Stimulated activated naive B cell treated with anti-CD40 and anti-IgM and Interleukin-4, amounts not matched to agents 10 μg/mL and 1 μg/mL and 100 μg/mL, for 72 hours (primary cell): Measurements from ENCODE around the gene ANKDD1B.
A peak's percentile ranks its signal among the peaks of the same experiment; 100 is the strongest.
"Not testable (repeated sequence)": the region's sequence is repeated elsewhere in the genome, so short reads cannot be mapped to it uniquely, and the experiment has no call there.

Experiments
- ATAC-seq, 2 donors: fragments of 150-1000 bp; cut with Tn5 transposase; replicated peaks; 2 replicates each; pipeline ENCODE4 v1.10.0; 2021; ENCODE audit warnings: moderate library complexity in 1 of 2
- DNase-seq: peaks from one replicate; pipeline ENCODE4 v3.0.0; 2021
- H3K27ac Mint-ChIP-seq: one replicate; pipeline ENCODE4 v1.8.0; 2022; ENCODE audit warnings: mild to moderate bottlenecking, mixed read lengths
- H3K27me3 Mint-ChIP-seq, 2 donors: one replicate each; pipeline ENCODE4 v1.8.0; 2022; ENCODE audit warnings: mixed read lengths in 2 of 2
- H3K36me3 Mint-ChIP-seq, 2 donors: one replicate each; pipeline ENCODE4 v1.8.0; 2022; ENCODE audit warnings: mixed read lengths in 2 of 2, mild to moderate bottlenecking in 1 of 2
- H3K4me1 Mint-ChIP-seq, 2 donors: one replicate each; pipeline ENCODE4 v1.8.0; 2022; ENCODE audit warnings: mixed read lengths in 2 of 2, mild to moderate bottlenecking in 1 of 2
- H3K4me3 Mint-ChIP-seq, 2 donors: one replicate each; pipeline ENCODE4 v1.8.0; 2022; ENCODE audit warnings: mild to moderate bottlenecking in 2 of 2, mixed read lengths in 2 of 2, moderate library complexity in 1 of 2
- H3K9me3 Mint-ChIP-seq, 2 donors: one replicate each; pipeline ENCODE4 v1.8.0; 2022; ENCODE audit warnings: mixed read lengths in 2 of 2, mild to moderate bottlenecking in 1 of 2

ANKDD1B gene

DNA sequence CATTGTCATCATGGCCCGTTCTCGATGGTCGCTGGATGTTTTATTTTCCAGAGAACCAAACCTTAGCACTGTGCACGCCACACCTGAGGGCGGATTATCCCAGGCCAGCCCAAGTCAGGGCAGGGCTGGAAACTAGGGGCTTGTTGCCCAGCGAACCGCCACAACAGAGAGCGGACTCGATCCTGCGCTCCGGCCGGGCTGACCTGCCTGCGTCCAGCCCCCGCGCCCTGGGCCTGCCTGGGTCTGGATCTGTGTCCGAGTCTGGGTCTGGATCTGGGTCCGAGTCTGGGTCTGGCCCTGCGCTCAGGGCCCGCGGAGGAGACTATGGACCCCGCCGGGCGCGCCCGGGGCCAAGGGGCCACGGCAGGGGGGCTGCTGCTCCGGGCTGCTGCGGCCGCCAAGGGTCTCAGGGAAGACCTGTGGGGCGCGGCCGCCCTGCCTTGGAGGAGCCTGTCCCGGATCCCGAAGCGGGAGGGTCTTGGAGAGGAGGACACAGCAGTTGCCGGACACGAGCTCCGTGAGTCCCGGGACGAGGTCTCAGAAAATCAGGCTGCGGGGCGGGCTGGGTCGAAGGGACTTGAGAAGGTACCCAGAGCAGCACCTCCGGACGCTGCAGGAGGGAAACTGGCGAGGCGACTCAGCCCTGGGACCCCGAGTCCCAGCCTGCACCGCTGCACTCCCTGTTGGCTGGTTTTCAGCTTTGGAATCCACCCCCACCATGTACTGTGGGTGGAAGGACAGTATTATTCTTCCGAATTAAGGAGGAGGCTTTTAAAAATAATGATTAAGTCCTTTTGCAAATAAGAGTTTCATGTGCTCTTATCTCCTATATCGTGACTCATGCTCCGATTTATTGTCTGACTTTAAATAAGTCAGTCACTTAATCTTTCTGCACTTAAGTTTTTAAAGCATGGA, at the start of gene ANKDD1B:
Gene ANKDD1B (plus strand): TSS at position 143 of the 915 bp plus-strand sequence. CDS start 182 bp downstream, at position 325.
- peak within 1 kb of the TSS; percentile 80 to 81 for H3K4me3 Mint-ChIP-seq
- H3K27me3 Mint-ChIP-seq, result peaks cover 9 to 10% of the 10 kb centered on the region in 2 donors
- ATAC-seq (peak; percentile 38 to 54), DNase-seq (peak; percentile 7)
- H3K4me1 Mint-ChIP-seq, result peaks cover 14 to 22% of the 10 kb centered on the region in 2 donors
- H3K36me3 Mint-ChIP-seq, result peaks cover 14 to 18% of the 10 kb centered on the region in 2 donors
- H3K27ac Mint-ChIP-seq, result no peak within 1 kb of the TSS
- H3K9me3 Mint-ChIP-seq, result no peaks in the 10 kb centered on the region

DNA sequence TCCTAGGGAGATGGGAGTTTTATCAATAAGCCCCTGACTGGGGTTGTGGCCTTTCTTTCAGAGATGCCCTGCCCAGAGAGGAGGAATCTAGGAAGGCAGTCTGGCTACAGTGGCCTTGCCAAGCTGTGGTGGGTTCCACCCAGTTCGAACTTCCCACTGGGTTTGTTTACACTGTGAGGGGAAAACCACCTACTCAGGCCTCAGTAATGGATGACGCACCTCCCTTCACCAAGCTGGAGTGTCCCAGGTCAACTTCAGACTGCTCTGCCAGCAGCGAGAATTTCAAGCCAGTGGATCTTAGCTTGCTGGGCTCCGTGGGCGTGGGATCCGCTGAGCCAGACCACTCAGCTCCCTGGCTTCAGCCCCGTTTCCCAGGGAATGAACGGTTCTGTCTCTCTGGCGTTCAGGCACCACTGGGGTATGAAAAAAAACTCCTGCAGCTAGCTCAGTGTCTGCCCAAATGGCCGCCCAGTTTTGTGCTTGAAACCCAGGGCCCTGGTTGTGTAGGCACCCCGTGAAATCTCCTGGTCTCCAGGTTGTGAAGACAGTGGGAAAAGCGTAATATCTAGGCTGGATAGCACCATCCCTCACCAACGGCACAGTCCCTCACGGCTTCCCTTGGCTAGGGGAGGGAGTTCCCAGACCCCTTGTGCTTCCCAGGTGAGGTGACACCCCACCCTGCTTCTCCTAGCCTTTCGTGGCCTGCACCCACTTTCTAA, 45.1 kb upstream of the ANKDD1B start:
- Mint-ChIP-seq H3K4me3 (peak overlapping the region; percentile 60 to 63), H3K27ac (peak overlapping the region; percentile 96), H3K9me3 (peaks cover 17 to 20% of the 10 kb centered on the region in 2 donors), H3K4me1 (peaks cover 36 to 57% of the 10 kb centered on the region in 2 donors), H3K36me3 (peaks cover 57 to 60% of the 10 kb centered on the region in 2 donors)
- peak in 1 of 2 donors; percentile 1 for ATAC-seq
- not testable (repeated sequence) for DNase-seq, H3K27me3 Mint-ChIP-seq

DNA sequence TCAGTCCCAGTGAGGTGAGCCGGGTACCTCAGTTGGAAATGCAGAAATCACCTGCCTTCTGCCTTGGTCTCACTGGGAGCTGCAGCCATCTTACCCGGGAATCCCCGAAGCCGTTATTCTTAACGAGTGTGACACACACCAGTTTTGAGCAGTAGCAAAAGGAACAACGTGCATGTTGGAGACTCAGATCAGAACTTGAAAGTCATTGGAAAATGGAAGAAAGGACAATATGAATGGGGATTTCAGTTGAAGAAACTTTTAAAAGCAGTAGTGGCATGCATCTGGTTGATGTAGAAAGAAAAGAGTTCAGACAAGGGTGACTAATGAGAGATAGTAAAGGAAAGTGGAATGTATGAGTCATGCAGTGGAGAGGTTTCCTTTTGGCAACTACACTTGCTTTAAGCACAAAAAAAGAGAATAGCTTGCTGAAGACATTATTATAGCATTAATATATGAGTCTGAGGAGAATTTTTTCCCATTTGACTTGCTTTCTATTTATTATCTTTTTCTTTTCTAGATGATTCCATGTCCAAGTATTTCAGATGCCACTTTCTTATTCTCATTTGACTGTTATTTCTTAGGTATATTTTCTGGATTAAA, 44.4 kb upstream of the ANKDD1B start:
- H3K4me3 Mint-ChIP-seq, result peak overlapping the region; percentile 60 to 63
- H3K27me3 Mint-ChIP-seq, result no peaks in the 10 kb centered on the region
- H3K9me3 Mint-ChIP-seq, result peaks cover 14 to 20% of the 10 kb centered on the region in 2 donors
- peaks cover 35 to 59% of the 10 kb centered on the region in 2 donors for H3K4me1 Mint-ChIP-seq
- ATAC-seq (peak; percentile 94 to 96), DNase-seq (peak; percentile 63)
- peaks cover 50 to 56% of the 10 kb centered on the region in 2 donors for H3K36me3 Mint-ChIP-seq
- peak overlapping the region; percentile 96 for H3K27ac Mint-ChIP-seq

DNA sequence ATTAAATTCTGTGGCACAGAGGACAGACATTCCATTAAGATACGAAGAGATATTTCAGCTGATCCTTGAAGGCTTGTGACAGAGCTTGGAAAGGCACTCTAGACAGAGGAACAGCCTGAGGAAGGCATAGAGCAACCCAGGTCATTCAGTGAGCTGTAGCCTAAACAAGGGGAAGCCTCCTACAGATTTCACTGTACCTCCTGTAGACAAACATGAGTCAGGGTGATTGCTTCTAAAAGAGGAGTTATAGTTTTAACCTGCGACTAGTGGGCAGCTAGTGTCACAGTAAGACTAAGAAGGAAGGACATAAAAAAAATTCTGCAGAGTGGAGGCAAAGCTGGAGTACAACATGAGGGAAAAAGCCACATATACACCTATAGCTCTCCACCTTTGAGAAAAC, 43.5 kb upstream of the ANKDD1B start:
- ATAC-seq, result peak; percentile 41 to 53
- DNase-seq, result no peak
- peak overlapping the region; percentile 66 for H3K27ac Mint-ChIP-seq
- no peaks in the 10 kb centered on the region for H3K27me3 Mint-ChIP-seq
- peaks cover 35 to 59% of the 10 kb centered on the region in 2 donors for H3K4me1 Mint-ChIP-seq
- H3K36me3 Mint-ChIP-seq, result peaks cover 41 to 47% of the 10 kb centered on the region in 2 donors
- peaks cover 8 to 16% of the 10 kb centered on the region in 2 donors for H3K9me3 Mint-ChIP-seq
- H3K4me3 Mint-ChIP-seq, result peak overlapping the region; percentile 11 to 50

DNA sequence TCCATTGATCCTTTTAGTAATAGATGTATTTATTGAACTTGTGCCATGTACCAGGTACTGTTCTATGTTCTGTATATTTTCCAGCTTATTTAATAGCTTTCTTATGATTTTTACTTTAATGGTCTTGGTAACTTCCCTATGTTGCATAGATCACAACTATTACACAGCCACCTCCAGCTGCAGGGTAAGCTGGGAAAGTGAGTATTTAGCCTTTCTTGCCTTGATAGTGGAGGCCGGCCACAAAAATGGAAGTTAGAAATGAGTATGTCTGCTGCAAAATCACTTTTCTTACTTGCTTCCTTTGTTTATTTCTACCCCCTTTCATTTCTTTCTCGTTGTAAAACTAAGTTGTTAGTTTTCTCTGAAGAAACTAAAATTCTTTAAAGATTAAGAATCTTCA, 43.1 kb upstream of the ANKDD1B start:
- peaks cover 10 to 15% of the 10 kb centered on the region in 2 donors for H3K9me3 Mint-ChIP-seq
- no peak for DNase-seq
- peaks cover 35 to 59% of the 10 kb centered on the region in 2 donors for H3K4me1 Mint-ChIP-seq
- no peak for ATAC-seq
- H3K36me3 Mint-ChIP-seq, result peaks cover 38 to 42% of the 10 kb centered on the region in 2 donors
- H3K4me3 Mint-ChIP-seq, result no peak overlapping the region
- H3K27me3 Mint-ChIP-seq, result no peaks in the 10 kb centered on the region
- no peak overlapping the region for H3K27ac Mint-ChIP-seq

DNA sequence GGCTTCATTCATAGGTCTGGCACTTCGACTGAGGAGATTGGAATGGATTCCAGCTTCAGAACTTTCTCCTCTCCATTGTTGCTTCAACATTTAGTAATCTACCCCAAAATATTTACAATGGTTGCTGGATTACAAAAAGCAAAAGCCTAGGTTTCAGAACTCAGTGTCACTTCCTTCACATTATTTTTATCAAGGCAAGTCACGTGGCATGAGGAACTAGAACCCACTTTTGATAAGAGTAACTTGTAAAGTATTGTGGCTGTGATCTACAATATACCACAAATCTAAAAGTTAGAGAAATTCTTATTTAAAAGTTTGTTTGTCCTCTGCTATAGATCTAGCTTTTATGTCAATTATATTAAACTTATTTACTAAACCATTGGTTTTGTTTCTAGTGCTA, 39.7 kb upstream of the ANKDD1B start:
- Mint-ChIP-seq H3K4me1 (peaks cover 22 to 53% of the 10 kb centered on the region in 2 donors), H3K27me3 (no peaks in the 10 kb centered on the region), H3K36me3 (peaks cover 14 to 17% of the 10 kb centered on the region in 2 donors), H3K27ac (peak overlapping the region; percentile 62), H3K4me3 (no peak overlapping the region), H3K9me3 (peaks cover 0 to 1% of the 10 kb centered on the region in 2 donors)
- ATAC-seq, result no peak
- no peak for DNase-seq

DNA sequence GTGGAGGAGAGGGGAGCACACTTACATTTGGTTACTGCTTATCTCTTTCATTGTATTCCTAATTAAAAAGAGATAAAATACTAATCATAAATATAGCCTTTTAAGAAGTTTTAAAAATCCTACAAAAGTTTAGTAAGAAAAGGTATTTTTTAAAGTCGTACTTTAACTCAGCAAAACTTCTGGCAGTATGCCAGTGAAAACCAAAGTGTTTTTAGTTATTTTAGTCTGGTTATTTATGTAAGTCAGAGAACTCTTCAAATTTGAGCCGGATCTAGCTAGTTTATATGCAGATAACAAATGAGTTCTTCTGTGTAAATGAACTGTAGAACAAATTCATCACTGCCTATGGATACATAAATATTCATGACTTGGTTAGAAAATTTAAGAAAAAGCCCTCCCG, 36.5 kb upstream of the ANKDD1B start:
- peak in 1 of 2 donors; percentile 4 for ATAC-seq
- H3K36me3 Mint-ChIP-seq, result peaks cover 8 to 18% of the 10 kb centered on the region in 2 donors

DNA sequence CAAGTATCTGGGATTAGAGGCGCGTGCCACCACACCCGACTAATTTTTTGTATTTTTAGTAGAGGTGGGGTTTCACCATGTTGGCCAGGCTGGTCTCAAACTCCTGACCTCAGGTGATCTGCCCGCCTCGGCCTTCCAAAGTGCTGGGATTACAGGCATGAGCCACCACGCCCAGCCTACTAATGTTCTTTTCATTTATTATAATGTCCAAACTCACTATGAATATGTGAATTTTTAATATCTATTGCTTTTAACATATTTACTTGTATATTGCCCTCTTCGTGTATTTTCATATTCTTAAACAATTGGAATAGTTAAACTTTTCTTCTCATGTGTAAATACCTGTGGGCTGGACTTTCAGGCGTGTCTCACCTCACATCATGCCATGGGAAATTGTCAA, 33.0 kb upstream of the ANKDD1B start:
- DNase-seq, H3K9me3 Mint-ChIP-seq, ATAC-seq, H3K4me3 Mint-ChIP-seq, H3K27ac Mint-ChIP-seq, H3K27me3 Mint-ChIP-seq: not testable (repeated sequence)
- Mint-ChIP-seq H3K36me3 (peaks cover 6 to 21% of the 10 kb centered on the region in 2 donors), H3K4me1 (peaks cover 6 to 19% of the 10 kb centered on the region in 2 donors)

More for the DNA sequence above, 36.5 kb upstream of the ANKDD1B start:
- H3K9me3 Mint-ChIP-seq, result peaks cover 0 to 1% of the 10 kb centered on the region in 2 donors
- H3K27me3 Mint-ChIP-seq, result no peaks in the 10 kb centered on the region
- H3K4me1 Mint-ChIP-seq, result peaks cover 10 to 30% of the 10 kb centered on the region in 2 donors
- H3K27ac Mint-ChIP-seq, result peak overlapping the region; percentile 57
- H3K4me3 Mint-ChIP-seq, result peak overlapping the region; percentile 76
- no peak for DNase-seq

DNA sequence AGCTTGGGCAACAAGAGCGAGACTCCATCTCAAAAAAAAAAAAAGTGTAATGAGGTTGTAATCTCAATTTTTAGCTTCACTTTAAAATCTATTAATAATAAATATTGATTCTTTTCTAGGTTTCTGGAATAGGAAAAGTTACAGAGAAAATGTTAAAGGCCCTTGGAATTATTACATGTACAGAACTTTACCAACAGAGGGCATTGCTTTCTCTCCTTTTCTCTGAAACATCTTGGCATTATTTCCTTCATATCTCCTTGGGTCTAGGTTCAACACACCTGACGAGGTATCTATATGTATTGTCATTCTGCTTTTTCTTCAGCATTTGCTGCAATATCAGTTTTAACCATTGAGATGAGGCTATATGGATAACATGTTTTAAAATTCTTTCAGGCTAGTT, 26.6 kb upstream of the ANKDD1B start:
- Mint-ChIP-seq H3K27me3 (no peaks in the 10 kb centered on the region), H3K4me1 (no peaks in the 10 kb centered on the region), H3K9me3 (no peaks in the 10 kb centered on the region), H3K27ac (no peak overlapping the region), H3K36me3 (peaks cover 23 to 27% of the 10 kb centered on the region in 2 donors), H3K4me3 (no peak overlapping the region)
- no peak for ATAC-seq
- no peak for DNase-seq

DNA sequence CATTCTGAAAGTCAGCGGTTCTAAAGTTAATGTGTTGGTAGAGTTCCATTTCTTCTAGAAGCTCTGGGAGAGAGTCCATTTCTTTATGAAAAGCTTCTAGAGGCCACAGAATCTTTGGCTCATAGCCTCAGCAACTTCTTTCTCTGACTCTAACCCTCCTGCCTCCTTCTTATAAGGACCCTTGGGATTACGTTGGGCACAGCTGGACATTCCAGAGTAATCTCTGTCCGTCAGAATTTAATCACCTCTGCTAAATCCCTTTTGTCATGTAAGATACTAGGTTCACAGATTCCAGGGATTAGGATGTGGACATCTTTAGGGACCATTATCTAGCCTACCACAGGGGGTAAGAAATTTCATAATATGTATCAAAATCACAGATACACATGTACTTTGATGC, 22.6 kb upstream of the ANKDD1B start:
- ATAC-seq (no peak), DNase-seq (no peak)
- Mint-ChIP-seq H3K4me1 (peaks cover 0 to 2% of the 10 kb centered on the region in 2 donors), H3K9me3 (no peaks in the 10 kb centered on the region), H3K27ac (no peak overlapping the region), H3K36me3 (peaks cover 33 to 41% of the 10 kb centered on the region in 2 donors), H3K4me3 (no peak overlapping the region), H3K27me3 (no peaks in the 10 kb centered on the region)

DNA sequence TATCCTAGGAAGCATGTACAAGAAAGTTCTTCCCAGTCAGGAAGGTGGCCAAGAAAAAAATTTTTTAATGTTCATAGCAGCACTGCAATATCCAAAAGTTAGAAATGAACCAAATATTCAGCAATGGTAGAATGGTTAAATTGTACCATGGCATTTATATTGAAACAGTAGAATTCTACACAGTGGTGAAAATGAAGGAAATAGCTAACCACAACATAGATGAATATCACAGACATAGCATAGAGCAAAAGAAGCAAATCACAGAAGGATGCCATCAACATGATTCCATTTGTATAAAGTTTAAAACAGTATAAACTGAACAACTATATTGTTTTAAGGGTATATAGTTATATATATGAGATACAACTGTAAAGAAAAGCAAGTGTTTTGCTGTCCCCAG, 10.7 kb upstream of the ANKDD1B start:
- Mint-ChIP-seq H3K4me1 (no peaks in the 10 kb centered on the region), H3K36me3 (peaks cover 11 to 38% of the 10 kb centered on the region in 2 donors), H3K4me3 (no peak overlapping the region), H3K27ac (no peak overlapping the region), H3K27me3 (no peaks in the 10 kb centered on the region), H3K9me3 (no peaks in the 10 kb centered on the region)
- DNase-seq, result no peak
- ATAC-seq, result no peak

DNA sequence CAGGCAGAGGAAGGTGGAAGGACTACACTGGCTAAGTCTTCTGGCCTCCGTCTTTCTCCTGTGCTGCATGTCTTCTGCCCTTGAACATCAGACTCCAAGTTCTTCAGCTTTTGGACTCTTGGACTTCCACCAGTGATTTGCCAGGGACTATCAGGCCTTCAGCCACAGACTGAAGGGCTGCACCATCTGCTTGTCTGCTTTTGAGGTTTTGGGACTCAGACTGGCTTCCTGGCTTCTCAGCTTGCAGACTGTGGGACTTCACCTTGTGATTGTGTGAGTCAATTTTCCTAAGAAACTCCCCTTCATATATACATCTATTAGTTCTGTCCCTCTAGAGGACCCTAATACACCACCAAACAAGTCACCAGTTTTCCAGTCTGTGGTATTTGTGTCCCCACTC, 9.7 kb upstream of the ANKDD1B start:
- Mint-ChIP-seq H3K27me3 (no peaks in the 10 kb centered on the region), H3K36me3 (peaks cover 11 to 35% of the 10 kb centered on the region in 2 donors), H3K9me3 (no peaks in the 10 kb centered on the region), H3K4me3 (no peak overlapping the region), H3K27ac (no peak overlapping the region), H3K4me1 (peaks cover 0 to under 1% of the 10 kb centered on the region in 2 donors)
- no peak for ATAC-seq
- no peak for DNase-seq

DNA sequence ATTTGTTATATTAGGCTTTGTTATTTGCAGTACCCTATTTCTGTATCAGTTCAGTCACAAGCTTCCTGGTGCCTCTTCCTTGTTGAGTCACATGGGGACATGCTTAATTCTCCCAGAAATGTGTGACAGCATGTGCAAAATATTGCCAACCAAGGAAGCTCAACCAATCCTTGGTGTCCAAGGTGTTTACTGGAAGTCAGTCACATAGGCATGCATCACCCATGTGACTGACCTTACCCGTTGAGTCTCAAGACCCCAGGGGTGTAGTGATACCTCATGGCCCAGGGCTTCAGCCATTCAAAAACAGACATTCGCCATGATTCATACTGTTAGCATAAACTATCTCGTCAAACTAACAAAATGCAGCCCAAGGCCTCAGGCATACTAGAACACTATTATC, 9.3 kb upstream of the ANKDD1B start:
- no peak overlapping the region for H3K27ac Mint-ChIP-seq
- H3K4me1 Mint-ChIP-seq, result peaks cover 4% of the 10 kb centered on the region in 2 donors
- no peak for DNase-seq
- no peaks in the 10 kb centered on the region for H3K9me3 Mint-ChIP-seq
- ATAC-seq, result no peak
- no peak overlapping the region for H3K4me3 Mint-ChIP-seq
- no peaks in the 10 kb centered on the region for H3K27me3 Mint-ChIP-seq
- H3K36me3 Mint-ChIP-seq, result peaks cover 15 to 39% of the 10 kb centered on the region in 2 donors

DNA sequence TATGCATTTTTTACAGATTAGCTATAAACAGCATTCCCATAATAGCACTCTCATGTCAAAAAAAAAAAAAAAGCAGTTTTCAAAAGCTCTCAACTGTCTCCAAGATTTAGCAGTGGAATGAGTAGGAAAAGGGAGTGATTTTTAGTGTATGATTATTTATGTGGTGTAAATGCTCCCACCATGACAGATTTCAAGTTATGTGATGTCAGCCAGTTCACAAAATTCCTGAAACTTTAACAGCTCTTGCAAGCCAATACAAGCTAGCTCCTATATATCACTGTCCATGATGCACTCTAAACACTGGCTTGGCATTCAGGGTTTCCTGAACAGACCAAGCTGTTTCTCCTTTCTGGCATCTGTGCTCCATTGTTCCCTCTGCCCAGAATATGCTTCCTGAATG, 7.9 kb upstream of the ANKDD1B start:
- no peak for DNase-seq
- peaks cover 5 to 11% of the 10 kb centered on the region in 2 donors for H3K4me1 Mint-ChIP-seq
- no peak for ATAC-seq
- no peaks in the 10 kb centered on the region for H3K9me3 Mint-ChIP-seq
- H3K36me3 Mint-ChIP-seq, result peaks cover 20 to 41% of the 10 kb centered on the region in 2 donors
- H3K27me3 Mint-ChIP-seq, result no peaks in the 10 kb centered on the region
- no peak overlapping the region for H3K27ac Mint-ChIP-seq
- no peak overlapping the region for H3K4me3 Mint-ChIP-seq
